Stimulated activated CD8-positive, alpha-beta memory T cell treated with anti-CD3 and anti-CD28 coated beads, Interleukin-2, amount 100 ng/mL, for 48 hours (primary cell): ENCODE measurements around the gene HOXA6.

ENCODE experiments used
- DNase-seq, 2 donors: peaks; one replicate each; pipeline ENCODE4 v3.0.0-alpha.2; 2020; ENCODE audit warnings: low read depth in 2 of 2

HOXA6 gene

DNA sequence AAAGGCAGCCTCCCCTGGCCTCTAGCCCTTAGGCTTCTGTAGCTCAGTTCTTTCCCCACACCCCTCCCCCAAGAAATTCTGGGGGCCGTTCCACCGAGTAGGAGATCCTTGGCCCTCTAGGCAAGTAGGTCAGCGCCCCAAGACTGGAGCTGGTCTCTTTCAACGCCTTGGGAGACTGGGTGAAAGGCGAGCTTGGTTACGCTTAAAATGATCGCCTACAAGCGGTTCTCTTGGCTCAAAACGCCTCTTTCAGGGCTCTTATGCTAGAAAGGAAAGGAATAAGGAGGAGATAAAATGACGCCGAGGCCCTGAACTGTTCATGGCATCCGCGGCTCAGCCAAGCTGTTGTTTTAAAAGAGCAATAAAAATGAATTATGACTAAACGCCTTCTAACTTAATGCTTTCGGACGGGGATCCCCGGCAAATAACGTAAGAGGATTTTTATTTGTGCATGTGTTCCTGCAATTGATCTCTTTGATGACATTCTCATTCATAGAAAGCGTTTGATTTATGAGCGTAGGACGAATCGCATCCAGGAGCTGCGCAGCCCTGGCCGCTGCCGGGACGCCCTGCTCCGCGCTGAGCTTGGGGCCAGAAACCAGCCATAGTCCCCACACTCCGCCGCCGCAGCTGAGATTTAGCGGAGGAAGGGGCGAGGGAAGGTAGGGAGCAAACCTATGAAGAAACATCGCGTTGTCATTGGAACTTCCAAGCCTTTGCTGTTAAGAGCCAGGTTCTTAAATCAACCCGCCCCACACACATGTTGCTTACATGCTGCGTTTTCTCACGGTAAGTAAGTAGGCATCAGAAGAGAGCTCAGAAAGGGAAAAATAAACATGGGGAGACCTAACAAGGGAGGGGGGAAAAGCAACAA is 48.8 kb downstream of the HOXA6 start:
- DNase-seq = no peak

DNA sequence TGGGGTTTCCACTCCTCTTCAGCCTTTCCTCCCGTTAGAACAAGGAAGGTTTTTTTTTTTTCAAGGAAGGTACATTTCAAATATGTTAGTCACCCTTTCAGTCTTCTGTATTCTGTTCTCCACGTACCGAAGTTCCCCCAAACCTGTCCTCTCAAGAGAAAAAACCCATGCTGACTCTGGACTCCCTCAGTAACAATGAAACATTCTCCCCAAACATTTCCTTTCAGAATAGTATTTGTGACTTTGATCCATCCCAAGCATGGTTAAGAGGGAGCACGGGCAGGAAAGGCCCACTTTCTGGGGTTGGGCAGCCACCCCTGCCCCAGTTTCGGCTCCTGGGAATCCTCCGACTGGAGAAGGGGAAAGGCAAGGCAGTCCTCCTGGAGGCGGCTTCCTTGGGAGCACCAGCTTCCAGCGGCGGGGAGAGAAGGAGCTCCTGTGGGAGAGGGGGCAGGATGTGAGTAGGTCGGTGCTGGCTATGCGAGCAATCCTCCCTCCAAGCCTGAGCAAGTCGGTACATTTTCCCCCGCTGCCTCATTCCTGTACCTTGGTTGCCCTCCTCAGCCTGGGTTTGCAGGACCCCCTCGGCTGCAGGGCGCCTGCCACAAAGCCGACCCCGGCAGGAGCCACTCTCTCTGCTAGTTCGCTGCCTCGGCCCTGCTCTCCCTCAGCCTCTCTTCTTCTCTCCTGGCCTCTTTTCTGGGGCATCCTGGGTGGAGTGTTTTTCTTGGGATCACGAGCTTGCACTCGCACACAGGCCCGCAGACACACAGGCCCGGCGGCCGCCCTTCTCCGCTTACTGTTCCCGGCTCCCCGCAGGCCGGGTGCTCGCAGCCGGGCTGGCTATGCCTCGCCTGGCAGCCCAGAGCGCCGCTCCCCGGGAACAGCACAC is 49.6 kb downstream of the HOXA6 start:
- no peak for DNase-seq

DNA sequence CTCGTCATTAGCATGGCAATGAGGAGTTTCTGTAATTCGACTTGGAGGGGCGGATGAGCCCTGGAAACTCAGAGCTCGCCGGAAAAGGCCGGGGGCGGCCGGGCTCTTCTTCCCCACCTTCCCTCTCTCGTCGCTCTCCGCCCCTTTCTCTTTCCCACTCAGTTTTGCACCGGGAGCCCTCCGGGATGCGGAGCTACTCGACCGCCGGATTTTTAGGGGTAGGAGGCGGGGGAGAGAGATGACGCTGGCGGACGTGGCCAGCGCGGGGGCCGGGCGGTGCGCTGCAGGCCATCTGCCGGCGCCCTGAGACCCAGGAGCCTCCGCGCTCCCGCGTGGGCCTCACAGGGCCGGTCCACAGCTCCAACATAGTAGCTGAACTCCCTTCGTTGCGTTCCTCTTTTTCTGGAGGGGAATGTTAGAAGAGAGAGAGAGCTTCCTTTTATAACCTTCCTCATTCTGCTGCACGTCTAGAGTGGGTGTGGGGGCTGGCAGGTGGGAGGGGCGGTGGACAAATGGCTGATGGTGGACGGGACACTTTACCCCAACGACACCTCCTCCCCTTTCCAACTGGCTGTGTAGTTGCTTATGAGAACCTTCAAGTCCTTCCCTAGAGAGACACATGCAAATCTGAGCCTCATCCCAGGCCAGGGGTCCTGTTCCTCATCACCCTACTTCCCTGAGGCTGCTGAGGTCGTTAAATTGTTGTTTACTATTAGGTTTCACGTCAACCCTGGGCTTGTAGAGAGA is 50.6 kb downstream of the HOXA6 start:
- DNase-seq = no peak

DNA sequence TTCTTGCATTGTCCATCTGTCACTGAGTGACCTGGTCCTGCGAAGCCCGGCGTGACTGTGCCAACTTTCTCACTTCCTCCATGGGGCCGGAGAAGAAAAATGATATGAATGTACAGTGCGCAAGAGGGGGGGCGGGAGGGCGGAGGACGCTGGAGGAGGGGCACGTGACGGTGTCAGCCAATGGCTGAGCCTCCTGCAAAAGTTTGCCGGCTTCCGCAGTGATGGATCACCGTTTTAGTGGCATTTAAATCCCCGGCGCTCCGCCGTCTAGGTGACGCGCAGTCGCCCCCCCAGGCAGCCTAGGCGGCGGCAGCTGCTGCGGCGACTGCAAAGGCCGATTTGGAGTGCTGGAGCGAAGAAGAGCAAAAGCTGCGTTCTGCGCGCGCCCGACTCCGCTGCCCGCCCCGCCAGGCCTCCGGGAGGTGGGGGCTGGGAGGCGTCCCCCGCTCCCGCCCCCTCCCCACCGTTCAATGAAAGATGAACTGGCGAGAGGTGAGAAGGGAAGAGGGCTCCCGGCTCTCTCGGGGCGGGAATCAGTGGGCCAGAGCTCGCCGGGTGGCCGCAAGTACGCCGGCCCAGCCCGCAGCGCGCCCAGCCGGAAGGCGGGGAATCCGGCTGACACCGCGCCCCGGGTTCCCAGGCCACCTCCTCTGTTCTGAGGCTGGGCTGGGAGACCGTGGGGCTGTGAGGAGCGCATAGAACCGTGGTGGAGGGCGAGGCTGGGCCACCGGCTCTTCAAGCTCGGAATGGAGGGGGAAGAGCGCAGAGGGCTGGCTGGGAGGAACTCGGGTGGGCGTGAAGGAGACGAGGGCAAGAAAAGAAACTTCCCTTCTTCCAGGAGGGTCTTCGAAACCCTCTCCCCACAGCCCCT is 51.4 kb downstream of the HOXA6 start, which contains the start of gene HOXA1:
TSS of gene HOXA1 (minus strand) at position 104 of the 871 bp plus-strand sequence. CDS start at position 16, 88 bp downstream.
- peak; percentile 57 to 59 for DNase-seq
